ENCODE results near the gene GRIN2C. TPM values are rescaled to one million over a fixed set of nuclear protein-coding genes. Genes with fewer than 3 reads are reported as not detected.

Gene GRIN2C
- total and polyA plus RNA-seq, 2 of the 4 experiments (the other 2 are of a cell fraction) = 0.22 TPM; not detected in 1

DNA sequence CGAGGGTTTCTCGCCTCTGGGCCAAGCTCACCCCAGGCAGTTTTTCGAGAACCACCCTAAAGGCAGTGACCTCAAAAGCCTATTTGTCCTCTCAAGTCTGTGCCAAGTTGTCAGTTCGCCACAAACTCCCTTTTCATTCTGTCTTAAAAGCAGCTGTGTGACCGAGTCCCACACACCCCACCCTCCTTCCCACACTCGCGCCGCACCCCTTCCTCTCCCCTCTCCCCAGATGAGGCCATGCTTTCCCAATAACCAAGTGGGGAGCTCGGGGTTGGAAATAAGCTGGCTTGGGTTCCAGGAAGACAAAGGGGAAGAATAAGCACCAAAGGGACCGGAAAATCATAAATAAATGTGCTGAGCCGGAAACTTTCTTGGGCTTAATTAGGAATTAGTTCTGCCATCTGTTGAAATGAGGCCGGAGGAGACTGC lies 36.7 kb downstream of the GRIN2C start:
- no peak overlapping the region for H2BK120ac ChIP-seq (ENCODE audit: low read depth, low read length)
- H3K4me1 ChIP-seq (ENCODE audit: control insufficient read depth, insufficient read depth, low read length) = no peaks in the 10 kb centered on the region
- no peak for DNase-seq
- H3K4ac ChIP-seq (ENCODE audit: low read depth, low read length) = no peak overlapping the region
- intact Hi-C loops (cut with micrococcal nuclease) = no loop called here
- no peak overlapping the region for H2AFZ ChIP-seq (replicated peaks; ENCODE audit: low read length, poor library complexity)
- H2BK20ac ChIP-seq (ENCODE audit: low read depth, low read length) = no peak overlapping the region
- H4K5ac ChIP-seq (ENCODE audit: low read depth, low read length) = no peak overlapping the region
- no peak overlapping the region for H3K4me2 ChIP-seq (ENCODE audit: low read depth, low read length)
- 62% methylated on average over 5 of the region's 12 CpGs; no CpG with 5 or more reads in 1 of the 2 experiments for WGBS, 2 experiments (ENCODE audit: extremely low coverage in 2 of 2, insufficient read length in 1 of 2)
- H3K56ac ChIP-seq (ENCODE audit: extremely low read depth, insufficient read depth, low read length) = no peak overlapping the region
- BruUV-seq (replicated peaks) = no TSS peak
- H3K14ac ChIP-seq (replicated peaks; ENCODE audit: low read depth, low read length) = no peak overlapping the region
- H3K9ac ChIP-seq (ENCODE audit: low read depth, low read length) = no peak overlapping the region
- H3K9me3 ChIP-seq (ENCODE audit: control insufficient read depth, insufficient read depth, low read length) = no peaks in the 10 kb centered on the region
- H2BK5ac ChIP-seq (ENCODE audit: low read depth, low read length, poor library complexity, severe bottlenecking) = no peak overlapping the region
- no peak for TF ChIP-seq RFX5 (IDR thresholded peaks at IDR 0.05; ENCODE audit: low read depth, low read length)
- TF ChIP-seq MAFK (IDR thresholded peaks at IDR 0.05; ENCODE audit: low read depth, low read length) = no peak
- no peak for TF ChIP-seq BHLHE40 (IDR thresholded peaks at IDR 0.05; ENCODE audit: low read depth, low read length)
- TF ChIP-seq, protein P1, sequence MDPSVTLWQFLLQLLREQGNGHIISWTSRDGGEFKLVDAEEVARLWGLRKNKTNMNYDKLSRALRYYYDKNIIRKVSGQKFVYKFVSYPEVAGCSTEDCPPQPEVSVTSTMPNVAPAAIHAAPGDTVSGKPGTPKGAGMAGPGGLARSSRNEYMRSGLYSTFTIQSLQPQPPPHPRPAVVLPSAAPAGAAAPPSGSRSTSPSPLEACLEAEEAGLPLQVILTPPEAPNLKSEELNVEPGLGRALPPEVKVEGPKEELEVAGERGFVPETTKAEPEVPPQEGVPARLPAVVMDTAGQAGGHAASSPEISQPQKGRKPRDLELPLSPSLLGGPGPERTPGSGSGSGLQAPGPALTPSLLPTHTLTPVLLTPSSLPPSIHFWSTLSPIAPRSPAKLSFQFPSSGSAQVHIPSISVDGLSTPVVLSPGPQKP (IDR thresholded peaks at IDR 0.05; ENCODE audit: borderline replicate concordance, low read depth, low read length) = no peak
- no peak for TF ChIP-seq CHD1 (IDR thresholded peaks at IDR 0.05; ENCODE audit: low read depth, low read length)
- TF ChIP-seq NFE2L2 (IDR thresholded peaks at IDR 0.05; ENCODE audit: low read depth, low read length) = no peak
- TF ChIP-seq POLR2A (IDR thresholded peaks at IDR 0.05; ENCODE audit: low read depth, low read length) = no peak
- TF ChIP-seq, protein P2, sequence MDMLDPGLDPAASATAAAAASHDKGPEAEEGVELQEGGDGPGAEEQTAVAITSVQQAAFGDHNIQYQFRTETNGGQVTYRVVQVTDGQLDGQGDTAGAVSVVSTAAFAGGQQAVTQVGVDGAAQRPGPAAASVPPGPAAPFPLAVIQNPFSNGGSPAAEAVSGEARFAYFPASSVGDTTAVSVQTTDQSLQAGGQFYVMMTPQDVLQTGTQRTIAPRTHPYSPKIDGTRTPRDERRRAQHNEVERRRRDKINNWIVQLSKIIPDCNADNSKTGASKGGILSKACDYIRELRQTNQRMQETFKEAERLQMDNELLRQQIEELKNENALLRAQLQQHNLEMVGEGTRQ (IDR thresholded peaks at IDR 0.05; ENCODE audit: low read depth, low read length) = no peak
- no peak for TF ChIP-seq MAZ (IDR thresholded peaks at IDR 0.05; ENCODE audit: borderline replicate concordance, low read depth, low read length)
- TF ChIP-seq, protein P3, sequence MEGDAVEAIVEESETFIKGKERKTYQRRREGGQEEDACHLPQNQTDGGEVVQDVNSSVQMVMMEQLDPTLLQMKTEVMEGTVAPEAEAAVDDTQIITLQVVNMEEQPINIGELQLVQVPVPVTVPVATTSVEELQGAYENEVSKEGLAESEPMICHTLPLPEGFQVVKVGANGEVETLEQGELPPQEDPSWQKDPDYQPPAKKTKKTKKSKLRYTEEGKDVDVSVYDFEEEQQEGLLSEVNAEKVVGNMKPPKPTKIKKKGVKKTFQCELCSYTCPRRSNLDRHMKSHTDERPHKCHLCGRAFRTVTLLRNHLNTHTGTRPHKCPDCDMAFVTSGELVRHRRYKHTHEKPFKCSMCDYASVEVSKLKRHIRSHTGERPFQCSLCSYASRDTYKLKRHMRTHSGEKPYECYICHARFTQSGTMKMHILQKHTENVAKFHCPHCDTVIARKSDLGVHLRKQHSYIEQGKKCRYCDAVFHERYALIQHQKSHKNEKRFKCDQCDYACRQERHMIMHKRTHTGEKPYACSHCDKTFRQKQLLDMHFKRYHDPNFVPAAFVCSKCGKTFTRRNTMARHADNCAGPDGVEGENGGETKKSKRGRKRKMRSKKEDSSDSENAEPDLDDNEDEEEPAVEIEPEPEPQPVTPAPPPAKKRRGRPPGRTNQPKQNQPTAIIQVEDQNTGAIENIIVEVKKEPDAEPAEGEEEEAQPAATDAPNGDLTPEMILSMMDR (conservative IDR thresholded peaks at IDR 0.05; ENCODE audit: low read depth, low read length) = no peak
- TF ChIP-seq RCOR1 (IDR thresholded peaks at IDR 0.05; ENCODE audit: insufficient replicate concordance, low read length) = no peak
- no peak for TF ChIP-seq SMC3 (IDR thresholded peaks at IDR 0.05; ENCODE audit: low read depth, low read length)
- TF ChIP-seq MXI1 (IDR thresholded peaks at IDR 0.05; ENCODE audit: borderline replicate concordance, low read depth, low read length) = no peak
- no peak for TF ChIP-seq FOS (IDR thresholded peaks at IDR 0.05; ENCODE audit: low read depth, low read length)
- ChIA-PET POLR2A (ENCODE audit: unreplicated experiment) (interaction anchor here (0.5 kb wide), 1 partner anchor 322 kb away, joined by 4 read pairs; no protein-coding TSS in a partner anchor), CTCF (no interaction called here)
- no peak overlapping the region for H4K91ac ChIP-seq (ENCODE audit: insufficient read depth, low read depth, low read length)
- no peak overlapping the region for H2AK9ac ChIP-seq (replicated peaks; ENCODE audit: low read depth, low read length, poor library complexity)
- H3K27ac ChIP-seq (ENCODE audit: insufficient read depth, low read length) = no peak overlapping the region
- ATAC-seq (ENCODE audit: low read depth) = no peak
- no peaks in the 10 kb centered on the region for H3K79me1 ChIP-seq (ENCODE audit: low read depth in 1 of 2, low read length in 2 of 2)
- H4K20me1 ChIP-seq (ENCODE audit: insufficient read depth, low read length) = no peaks in the 10 kb centered on the region
- no peaks in the 10 kb centered on the region for H3K27me3 ChIP-seq (ENCODE audit: control insufficient read depth, insufficient read depth, low read length)
- H3K23ac ChIP-seq (ENCODE audit: low read depth, low read length) = no peak overlapping the region
- dilution Hi-C loops (cut with HindIII; ENCODE audit: low sequenced_read_pairs, unreplicated experiment) = no loop called here
- no peak overlapping the region for H2AK5ac ChIP-seq (ENCODE audit: low read depth, low read length)
- 0 out of 2 replicates have a peak, but pooled peaks cover 3% of the 10 kb centered on the region for H3K9me1 ChIP-seq (ENCODE audit: insufficient read depth, low read length)
- no peak overlapping the region for H2BK15ac ChIP-seq (ENCODE audit: low read depth, low read length)
- H3K18ac ChIP-seq (ENCODE audit: low read depth, low read length) = no peak overlapping the region
- peaks cover 11% of the 10 kb centered on the region for H3K36me3 ChIP-seq (ENCODE audit: control insufficient read depth, insufficient read depth, low read length)
- H3K4me3 ChIP-seq (ENCODE audit: insufficient read depth, low read depth, low read length) = no peak overlapping the region
- no peak overlapping the region for H4K8ac ChIP-seq (ENCODE audit: low read depth in 2 of 2, low read length in 2 of 2)
- in situ Hi-C loops (cut with MboI; ENCODE audit: low sequenced_read_pairs) = no loop called here

Measured in IMR-90 (cell line).